Measurements from ENCODE around the gene RABAC1.

Gene RABAC1

GRCh38 chr19:41988947-41989346, 29.8 kb upstream of the RABAC1 start:
- DNase-seq, result no peak

- DNase-seq, result no peak
Measured at GRCh38 chr19:41987141-41987860, 28.2 kb upstream of the RABAC1 start.

GRCh38 chr19:41984961-41985360, 25.8 kb upstream of the RABAC1 start:
- no peak for DNase-seq

- no peak for DNase-seq
Measured at GRCh38 chr19:41981724-41982123, 22.6 kb upstream of the RABAC1 start.

GRCh38 chr19:41978470-41978869, 19.3 kb upstream of the RABAC1 start:
- no peak for DNase-seq

GRCh38 chr19:41977916-41978315, 18.8 kb upstream of the RABAC1 start:
- no peak for DNase-seq

- no peak for DNase-seq
Measured at GRCh38 chr19:41974652-41975051, 15.5 kb upstream of the RABAC1 start.

GRCh38 chr19:41971363-41971762, 12.2 kb upstream of the RABAC1 start:
- no peak for DNase-seq

GRCh38 chr19:41969772-41970458, 10.8 kb upstream of the RABAC1 start:
- no peak for DNase-seq

GRCh38 chr19:41968751-41969595, 9.9 kb upstream of the RABAC1 start:
- DNase-seq, result no peak

- peak; percentile 16 for DNase-seq
Measured at GRCh38 chr19:41967054-41967783, 8.1 kb upstream of the RABAC1 start.

GRCh38 chr19:41965106-41965505, 6.0 kb upstream of the RABAC1 start:
- DNase-seq, result no peak

GRCh38 chr19:41960973-41961372, 1.9 kb upstream of the RABAC1 start:
- no peak for DNase-seq

- DNase-seq, result peak; percentile 80
Measured at GRCh38 chr19:41958367-41959055, 610 bp downstream of the RABAC1 start.

GRCh38 chr19:41957838-41958366, 1.2 kb downstream of the RABAC1 start:
- DNase-seq, result peak; percentile 58

GRCh38 chr19:41957161-41957837, 1.8 kb downstream of the RABAC1 start:
- no peak for DNase-seq

- no peak for DNase-seq
Measured at GRCh38 chr19:41956621-41957020, 2.5 kb downstream of the RABAC1 start.

GRCh38 chr19:41955521-41955920, 3.6 kb downstream of the RABAC1 start:
- no peak for DNase-seq

- DNase-seq, result peak; percentile 78
Measured at GRCh38 chr19:41951686-41952172, 7.4 kb downstream of the RABAC1 start.

GRCh38 chr19:41947091-41947490, 12.0 kb downstream of the RABAC1 start:
- DNase-seq, result no peak

GRCh38 chr19:41945135-41945766, 13.9 kb downstream of the RABAC1 start:
- DNase-seq, result peak; percentile 93

Data from CD4-positive, alpha-beta T cell treated with Interferon gamma for 1 hour (primary cell).